Measurements from ENCODE around the gene PLA2G6.

Gene PLA2G6

GRCh38 chr22:38083931-38084631 lies 97.5 kb downstream of the PLA2G6 start, which contains the start of gene SLC16A8:
TSS of gene SLC16A8 (minus strand) at chr22:38084184. CDS start at chr22:38082873, 1,311 bp downstream.
- no peak for TF ChIP-seq CTCF (IDR thresholded peaks at IDR 0.05; ENCODE audit: borderline replicate concordance, control extremely low read depth, extremely low read depth, insufficient read depth, missing control alignments)
- DNase-seq (ENCODE audit: low spot score): no peak
- in situ Hi-C loops (cut with MboI; ENCODE audit: low sequenced_read_pairs, unreplicated experiment): no loop called here

- no peak for DNase-seq (ENCODE audit: low spot score)
- in situ Hi-C loops (cut with MboI; ENCODE audit: low sequenced_read_pairs, unreplicated experiment): no loop called here
- TF ChIP-seq CTCF (IDR thresholded peaks at IDR 0.05; ENCODE audit: borderline replicate concordance, control extremely low read depth, extremely low read depth, insufficient read depth, missing control alignments): no peak
Observed at GRCh38 chr22:38082986-38083710, 98.5 kb downstream of the PLA2G6 start.

- no peak for TF ChIP-seq CTCF (IDR thresholded peaks at IDR 0.05; ENCODE audit: borderline replicate concordance, control extremely low read depth, extremely low read depth, insufficient read depth, missing control alignments)
- peak; percentile 74 for DNase-seq (ENCODE audit: low spot score)
- in situ Hi-C loops (cut with MboI; ENCODE audit: low sequenced_read_pairs, unreplicated experiment): no loop called here
Observed at GRCh38 chr22:38081941-38082828, 99.4 kb downstream of the PLA2G6 start.

- no peak for TF ChIP-seq CTCF (IDR thresholded peaks at IDR 0.05; ENCODE audit: borderline replicate concordance, control extremely low read depth, extremely low read depth, insufficient read depth, missing control alignments)
- no peak for DNase-seq (ENCODE audit: low spot score)
- in situ Hi-C loops (cut with MboI; ENCODE audit: low sequenced_read_pairs, unreplicated experiment): no loop called here
Observed at GRCh38 chr22:38081636-38081940, 100.0 kb downstream of the PLA2G6 start.

GRCh38 chr22:38080850-38081635 lies 100.6 kb downstream of the PLA2G6 start:
- no peak for DNase-seq (ENCODE audit: low spot score)
- in situ Hi-C loops (cut with MboI; ENCODE audit: low sequenced_read_pairs, unreplicated experiment): no loop called here
- TF ChIP-seq CTCF (IDR thresholded peaks at IDR 0.05; ENCODE audit: borderline replicate concordance, control extremely low read depth, extremely low read depth, insufficient read depth, missing control alignments): no peak

GRCh38 chr22:38080474-38080849 lies 101.2 kb downstream of the PLA2G6 start:
- TF ChIP-seq CTCF (IDR thresholded peaks at IDR 0.05; ENCODE audit: borderline replicate concordance, control extremely low read depth, extremely low read depth, insufficient read depth, missing control alignments): no peak
- no peak for DNase-seq (ENCODE audit: low spot score)
- in situ Hi-C loops (cut with MboI; ENCODE audit: low sequenced_read_pairs, unreplicated experiment): no loop called here
